D721Med (cell line): ENCODE measurements around the gene INPP4B.
A peak's percentile ranks its signal among the peaks of the same experiment; 100 is the strongest.

Source experiments
- DNase-seq: peaks from one replicate; pipeline ENCODE4 v3.0.0; 2011; ENCODE audit warnings: low spot score; ENCODE audit not compliant: insufficient read length
- FAIRE-seq: peaks from 2 replicates; lab custom pipeline; 2011; peaks lifted over from hg19 to GRCh38; lab: Jason Lieb, UNC
- TF ChIP-seq, protein P1 (sequence below): IDR thresholded peaks from 2 replicates; pipeline ENCODE4 v1.5.1; 2012; ENCODE audit warnings: mild to moderate bottlenecking, control low read depth; ENCODE audit not compliant: insufficient read depth; ENCODE audit errors: missing control alignments

INPP4B gene

DNA sequence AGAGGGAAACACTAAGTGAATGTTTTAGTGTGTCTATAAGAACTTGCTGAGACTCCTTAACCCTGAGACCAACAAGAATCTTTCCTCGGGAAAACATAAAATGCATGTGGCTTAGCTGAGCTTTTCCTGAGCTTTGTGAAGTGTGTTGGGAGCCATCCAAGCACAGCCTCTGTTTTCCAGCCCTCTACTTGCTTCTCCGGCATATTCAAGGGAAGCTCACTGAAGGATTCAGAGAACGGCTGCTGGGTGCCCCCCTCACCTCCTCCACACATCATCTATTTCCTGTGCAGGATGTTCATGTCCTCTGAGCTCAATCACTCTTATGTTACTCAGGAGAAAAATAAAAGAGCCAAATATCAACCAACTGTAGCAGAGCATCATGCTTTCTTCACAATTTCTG is 717.6 kb downstream of the INPP4B start:
- no peak for FAIRE-seq
- TF ChIP-seq, protein P1, sequence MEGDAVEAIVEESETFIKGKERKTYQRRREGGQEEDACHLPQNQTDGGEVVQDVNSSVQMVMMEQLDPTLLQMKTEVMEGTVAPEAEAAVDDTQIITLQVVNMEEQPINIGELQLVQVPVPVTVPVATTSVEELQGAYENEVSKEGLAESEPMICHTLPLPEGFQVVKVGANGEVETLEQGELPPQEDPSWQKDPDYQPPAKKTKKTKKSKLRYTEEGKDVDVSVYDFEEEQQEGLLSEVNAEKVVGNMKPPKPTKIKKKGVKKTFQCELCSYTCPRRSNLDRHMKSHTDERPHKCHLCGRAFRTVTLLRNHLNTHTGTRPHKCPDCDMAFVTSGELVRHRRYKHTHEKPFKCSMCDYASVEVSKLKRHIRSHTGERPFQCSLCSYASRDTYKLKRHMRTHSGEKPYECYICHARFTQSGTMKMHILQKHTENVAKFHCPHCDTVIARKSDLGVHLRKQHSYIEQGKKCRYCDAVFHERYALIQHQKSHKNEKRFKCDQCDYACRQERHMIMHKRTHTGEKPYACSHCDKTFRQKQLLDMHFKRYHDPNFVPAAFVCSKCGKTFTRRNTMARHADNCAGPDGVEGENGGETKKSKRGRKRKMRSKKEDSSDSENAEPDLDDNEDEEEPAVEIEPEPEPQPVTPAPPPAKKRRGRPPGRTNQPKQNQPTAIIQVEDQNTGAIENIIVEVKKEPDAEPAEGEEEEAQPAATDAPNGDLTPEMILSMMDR, result no peak
- no peak for DNase-seq

DNA sequence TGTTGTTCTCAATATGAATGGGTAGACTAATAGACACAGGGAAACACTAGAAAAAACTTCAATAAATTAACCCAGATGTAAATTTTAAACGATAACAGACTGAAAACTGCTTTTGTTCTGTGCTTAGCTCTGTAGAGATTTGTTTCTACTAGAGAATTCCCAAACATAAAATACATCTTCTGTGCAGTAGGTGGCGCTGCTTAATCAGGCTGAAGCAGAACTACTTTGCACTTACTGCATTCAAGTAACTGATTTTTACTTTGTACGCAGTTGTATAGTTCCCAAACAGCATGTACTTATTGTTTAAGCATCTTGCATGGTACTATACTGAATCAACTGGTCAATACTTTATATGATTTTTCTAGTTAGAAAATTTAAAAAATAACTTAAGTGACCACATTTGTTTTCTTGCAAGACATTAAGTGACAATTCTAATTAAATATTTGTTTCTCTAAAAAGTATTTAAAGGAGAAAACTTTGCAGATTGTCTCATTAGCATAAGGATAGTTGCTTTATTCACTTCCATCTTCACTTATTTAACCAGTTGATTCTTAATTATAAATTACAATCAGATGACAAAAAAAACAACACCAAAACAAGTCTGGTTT is 719.1 kb downstream of the INPP4B start:
- FAIRE-seq (peak; percentile 77), DNase-seq (no peak)
- TF ChIP-seq, protein P1, result peak; percentile 90

DNA sequence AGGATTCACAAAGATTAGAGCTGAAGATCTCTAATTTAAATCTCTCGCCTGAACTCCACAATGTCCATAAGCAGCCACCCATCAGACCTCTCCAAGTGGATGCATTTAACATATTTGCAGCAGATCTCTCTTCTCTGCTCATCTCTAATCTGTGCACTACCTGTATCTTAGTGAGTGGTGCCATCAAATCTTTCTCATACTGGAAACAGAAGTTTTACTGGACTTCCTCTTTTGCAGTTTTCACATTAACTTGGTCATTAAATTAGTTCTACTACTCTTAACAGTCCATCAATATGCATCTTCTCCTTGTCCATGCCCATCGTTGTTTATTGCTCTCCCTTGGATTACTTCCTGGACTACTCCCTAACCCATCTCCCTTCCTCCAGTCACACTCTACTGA is 721.2 kb downstream of the INPP4B start:
- DNase-seq, result no peak
- FAIRE-seq, result no peak
- TF ChIP-seq, protein P1, result no peak

DNA sequence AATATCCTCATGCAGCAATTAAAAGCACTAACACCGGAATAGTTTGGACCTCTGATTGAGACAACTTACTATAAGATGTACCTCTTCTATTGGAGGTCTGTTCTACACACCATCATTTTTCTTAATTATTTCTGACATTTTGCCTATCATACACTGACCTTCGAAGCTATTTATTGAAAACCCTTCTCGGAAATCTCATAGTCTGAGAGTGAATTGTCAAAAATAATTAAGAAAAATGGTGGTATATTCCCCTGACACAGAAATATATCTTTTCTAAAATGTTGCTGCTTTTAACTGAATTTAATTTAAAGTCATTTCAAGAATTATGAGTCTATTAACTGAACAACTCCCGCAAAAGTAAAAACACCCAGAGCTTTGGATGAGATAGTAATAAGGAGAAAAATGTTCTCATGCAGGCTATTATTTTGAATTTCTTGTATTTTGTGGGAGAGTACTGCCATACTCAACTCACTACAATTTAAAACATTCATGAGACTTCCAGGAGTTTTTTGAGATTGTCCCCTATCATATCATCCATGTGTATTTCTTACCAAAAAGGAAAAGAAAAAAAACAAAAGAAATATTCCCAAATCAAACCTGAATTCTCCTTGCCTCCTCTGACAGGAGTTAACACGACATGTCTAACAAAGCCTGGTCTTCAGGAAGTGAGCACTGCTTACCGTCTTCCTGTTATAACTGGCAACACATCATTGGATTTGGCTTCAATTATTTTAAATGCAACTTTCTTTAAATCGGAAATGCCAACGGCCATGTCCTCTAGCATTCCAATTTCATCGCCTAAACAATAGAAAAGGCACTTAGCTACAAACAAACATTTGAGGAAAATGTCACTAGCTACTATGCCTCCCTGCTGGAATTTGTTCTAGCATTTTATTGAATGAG is 724.4 kb downstream of the INPP4B start:
- TF ChIP-seq, protein P1, result no peak
- no peak for FAIRE-seq
- no peak for DNase-seq

DNA sequence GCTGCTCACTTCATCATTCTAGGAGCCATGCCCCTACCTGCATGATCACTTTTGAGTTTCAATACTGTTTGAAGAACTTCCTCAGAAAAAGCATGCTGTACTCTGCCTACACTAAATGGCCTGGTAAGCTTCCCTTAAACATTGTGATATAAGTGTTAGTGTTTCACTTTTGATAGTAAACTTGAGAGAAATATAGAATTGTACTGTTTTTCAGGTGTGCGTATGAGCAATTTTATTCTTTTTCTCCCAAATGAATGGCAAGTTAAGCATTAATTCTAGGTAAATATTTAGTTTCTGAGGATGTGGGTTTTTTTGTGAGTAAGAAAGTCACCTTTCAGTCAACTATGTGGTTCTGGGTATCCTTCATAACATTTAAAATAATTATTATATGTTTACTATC is 725.2 kb downstream of the INPP4B start:
- FAIRE-seq (no peak), DNase-seq (no peak)
- TF ChIP-seq, protein P1, result no peak

DNA sequence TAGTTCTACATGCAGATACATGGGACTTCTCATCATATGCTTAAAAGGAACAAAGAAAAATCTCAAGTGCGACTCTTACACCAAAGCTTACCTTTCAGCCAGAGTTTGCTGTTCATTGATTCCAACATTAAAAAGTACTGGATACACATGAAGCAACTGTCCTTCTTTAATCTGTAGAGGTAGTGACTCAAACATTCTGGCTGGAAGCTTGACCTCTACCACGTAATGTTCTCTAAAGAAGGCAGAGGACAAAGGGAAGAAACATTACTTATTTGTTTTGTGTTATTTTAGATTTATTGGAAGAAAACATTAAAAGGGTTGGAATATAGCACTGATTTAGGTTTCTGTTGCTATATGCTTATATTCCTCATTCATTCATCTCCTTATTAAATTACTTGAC is 733.6 kb downstream of the INPP4B start:
- DNase-seq (no peak), FAIRE-seq (no peak)
- TF ChIP-seq, protein P1, result no peak

DNA sequence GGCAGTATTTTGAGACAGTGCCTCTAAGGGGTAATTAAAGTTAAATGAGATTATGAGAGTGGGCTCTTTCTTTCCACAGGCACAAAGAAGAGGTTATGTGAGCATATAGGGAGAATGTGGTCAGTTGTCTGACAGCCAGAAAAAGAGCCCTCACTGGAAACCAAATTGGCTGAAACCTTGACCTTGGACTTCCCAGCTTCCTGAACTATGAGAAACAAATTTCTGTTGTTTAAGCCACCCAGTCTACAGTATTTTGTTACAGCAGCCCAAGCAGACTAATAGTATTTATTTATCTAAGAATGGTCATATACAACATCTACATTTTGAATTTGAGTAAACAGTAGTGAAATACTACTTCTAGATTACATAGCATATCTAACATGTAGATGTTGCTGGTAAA is 736.0 kb downstream of the INPP4B start:
- TF ChIP-seq, protein P1, result no peak
- FAIRE-seq, result no peak
- DNase-seq, result no peak
